HG03565 (cell line): ENCODE data around the gene UBA52.
"Not testable (repeated sequence)": the region's sequence is repeated elsewhere in the genome, so short reads cannot be mapped to it uniquely, and the experiment has no call there.

Experiments used
- ATAC-seq: cut with Tn5 transposase; IDR thresholded peaks from one replicate; pipeline ENCODE4 v1.9.1; 2021; ENCODE audit warnings: mild to moderate bottlenecking, moderate library complexity; ENCODE audit not compliant: unreplicated experiment

Gene UBA52

GRCh38 chr19:18571564-18572344 lies at the start of gene UBA52:
TSS of gene UBA52 (plus strand) at chr19:18571857. CDS start at chr19:18573301, 1,444 bp downstream.
- ATAC-seq = peak; percentile 89

GRCh38 chr19:18522124-18522861 lies 49.4 kb upstream of the UBA52 start:
- ATAC-seq = peak; percentile 84

DNA sequence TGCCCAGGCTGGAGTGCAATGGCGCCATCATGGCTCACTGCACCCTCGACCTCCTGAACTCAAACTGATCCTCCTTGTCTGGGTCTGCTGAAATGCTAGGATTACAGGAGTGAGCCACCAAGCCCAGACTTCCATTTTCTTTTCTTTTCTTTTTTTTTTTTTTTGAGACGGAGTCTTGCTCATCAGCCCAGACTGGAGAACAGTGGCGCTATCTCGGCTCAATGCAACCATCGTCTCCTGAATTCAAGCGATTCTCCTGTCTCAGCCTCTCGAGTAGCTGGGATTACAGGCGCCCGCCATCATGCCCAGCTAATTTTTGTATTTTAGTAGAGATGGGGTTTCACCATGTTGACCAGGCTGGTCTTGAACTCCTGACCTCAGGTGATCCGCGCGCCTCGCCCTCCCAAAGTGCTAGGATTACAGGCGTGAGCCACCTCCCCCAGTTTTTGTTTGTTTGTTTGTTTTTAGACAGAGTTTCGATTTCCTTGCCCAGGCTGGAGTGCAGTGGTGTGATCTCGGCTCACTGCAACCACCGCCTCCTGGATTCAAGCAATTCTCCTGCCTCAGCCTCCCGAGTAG lies 48.7 kb upstream of the UBA52 start:
- not testable (repeated sequence) for ATAC-seq

GRCh38 chr19:18523841-18524240 lies 47.8 kb upstream of the UBA52 start:
- no peak for ATAC-seq

- no peak for ATAC-seq
These were observed 45.3 kb upstream of the UBA52 start for GRCh38 chr19:18526316-18526715.

GRCh38 chr19:18529782-18530181 lies 41.9 kb upstream of the UBA52 start:
- no peak for ATAC-seq

DNA sequence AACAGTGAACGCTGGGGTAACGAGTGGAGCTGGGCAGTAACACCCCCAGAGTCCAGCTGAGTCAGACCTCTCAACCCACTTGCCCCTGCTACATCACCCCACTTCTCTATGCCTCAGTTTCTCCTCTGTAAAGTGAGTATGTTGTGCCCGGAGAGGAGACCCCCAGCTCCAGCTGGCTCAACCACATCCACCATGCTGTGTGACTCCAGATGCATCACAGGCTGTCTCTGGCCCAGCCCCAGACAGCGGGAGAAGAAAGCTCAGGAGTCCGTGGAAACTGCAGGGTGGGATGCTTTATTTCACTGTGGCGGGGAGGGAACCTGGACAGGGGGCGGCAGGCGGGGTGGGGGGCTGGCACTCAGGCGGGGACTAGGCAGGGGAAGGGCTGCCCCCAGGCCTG lies 40.2 kb upstream of the UBA52 start:
- no peak for ATAC-seq

DNA sequence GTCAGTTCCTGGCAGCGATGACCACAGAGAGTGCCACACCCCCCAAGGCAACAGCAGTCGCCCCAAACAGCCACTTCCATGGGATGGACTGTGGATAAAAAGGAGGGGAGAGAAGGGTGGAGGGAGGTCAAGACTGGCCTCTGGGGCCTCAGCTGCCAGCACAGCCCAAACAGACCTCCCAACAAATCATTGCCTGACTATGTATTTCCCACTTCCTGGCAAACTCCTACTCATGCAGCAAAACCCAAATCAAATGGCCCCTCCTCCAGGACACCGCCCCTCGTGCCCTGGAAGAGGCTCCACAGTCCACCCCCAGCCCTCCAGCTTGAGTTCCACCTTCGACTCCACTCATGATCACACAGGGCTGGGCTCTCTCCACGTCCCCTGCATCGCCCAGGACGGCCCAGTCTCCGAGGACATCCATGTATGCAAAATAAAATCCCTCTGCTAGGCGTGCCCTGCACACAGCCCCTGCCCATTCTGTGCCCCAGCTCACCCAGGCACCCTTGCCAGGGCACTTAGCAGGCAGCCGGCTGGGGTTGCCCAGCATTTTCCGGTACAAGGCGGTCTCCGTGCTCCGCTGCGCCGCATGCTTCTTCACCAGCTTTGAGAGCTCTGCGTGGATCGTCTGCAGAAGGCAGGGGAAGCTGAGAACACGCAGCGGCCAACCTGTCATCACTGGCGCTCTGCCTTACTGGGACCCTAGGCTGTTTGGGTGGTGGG lies 39.3 kb upstream of the UBA52 start:
- ATAC-seq = no peak

GRCh38 chr19:18533058-18533457 lies 38.6 kb upstream of the UBA52 start:
- ATAC-seq = no peak

- ATAC-seq = no peak
These were observed 35.2 kb upstream of the UBA52 start for GRCh38 chr19:18536475-18536874.

- ATAC-seq = no peak
These were observed 34.2 kb upstream of the UBA52 start for GRCh38 chr19:18537431-18537830.

- ATAC-seq = no peak
These were observed 33.5 kb upstream of the UBA52 start for GRCh38 chr19:18538115-18538514.

DNA sequence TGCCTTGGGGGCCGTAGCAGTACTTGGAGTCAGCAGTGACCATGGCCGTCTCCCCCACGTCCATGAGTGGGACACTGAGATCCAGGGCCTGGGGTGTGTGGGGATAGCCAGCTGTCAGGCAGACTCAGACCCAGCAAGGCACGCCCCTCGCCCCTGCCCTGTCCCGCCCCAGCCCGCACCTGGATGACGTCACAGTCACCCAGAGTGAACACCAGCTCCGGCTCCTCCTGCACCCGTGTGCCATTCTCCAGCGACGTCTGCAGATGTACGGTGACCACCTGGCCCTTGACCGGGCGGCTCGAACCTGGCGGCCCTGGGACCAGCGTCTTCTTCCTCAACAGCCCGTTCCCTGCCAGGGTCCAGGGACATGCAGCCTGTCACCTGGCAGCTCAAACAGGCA lies 32.3 kb upstream of the UBA52 start:
- no peak for ATAC-seq

DNA sequence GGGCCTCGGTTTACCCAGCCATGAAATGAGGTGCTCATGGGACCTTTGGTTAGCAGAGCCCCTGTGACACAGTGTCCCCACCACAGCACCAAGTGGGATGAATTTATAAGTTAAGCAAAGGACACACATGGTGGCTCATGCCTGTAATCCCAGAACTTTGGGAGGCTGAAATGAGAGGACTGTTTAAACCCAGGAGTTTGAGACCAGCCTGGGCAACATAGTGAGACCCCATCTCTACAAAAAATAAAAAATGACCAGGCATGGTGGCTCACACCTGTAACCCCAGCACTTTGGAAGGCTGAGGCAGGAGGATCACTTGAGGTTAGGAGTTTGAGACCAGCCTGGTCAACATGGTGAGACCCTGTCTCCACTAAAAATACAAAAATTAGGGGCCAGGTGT lies 31.5 kb upstream of the UBA52 start:
- not testable (repeated sequence) for ATAC-seq

- no peak for ATAC-seq
These were observed 30.2 kb upstream of the UBA52 start for GRCh38 chr19:18541258-18541991.

DNA sequence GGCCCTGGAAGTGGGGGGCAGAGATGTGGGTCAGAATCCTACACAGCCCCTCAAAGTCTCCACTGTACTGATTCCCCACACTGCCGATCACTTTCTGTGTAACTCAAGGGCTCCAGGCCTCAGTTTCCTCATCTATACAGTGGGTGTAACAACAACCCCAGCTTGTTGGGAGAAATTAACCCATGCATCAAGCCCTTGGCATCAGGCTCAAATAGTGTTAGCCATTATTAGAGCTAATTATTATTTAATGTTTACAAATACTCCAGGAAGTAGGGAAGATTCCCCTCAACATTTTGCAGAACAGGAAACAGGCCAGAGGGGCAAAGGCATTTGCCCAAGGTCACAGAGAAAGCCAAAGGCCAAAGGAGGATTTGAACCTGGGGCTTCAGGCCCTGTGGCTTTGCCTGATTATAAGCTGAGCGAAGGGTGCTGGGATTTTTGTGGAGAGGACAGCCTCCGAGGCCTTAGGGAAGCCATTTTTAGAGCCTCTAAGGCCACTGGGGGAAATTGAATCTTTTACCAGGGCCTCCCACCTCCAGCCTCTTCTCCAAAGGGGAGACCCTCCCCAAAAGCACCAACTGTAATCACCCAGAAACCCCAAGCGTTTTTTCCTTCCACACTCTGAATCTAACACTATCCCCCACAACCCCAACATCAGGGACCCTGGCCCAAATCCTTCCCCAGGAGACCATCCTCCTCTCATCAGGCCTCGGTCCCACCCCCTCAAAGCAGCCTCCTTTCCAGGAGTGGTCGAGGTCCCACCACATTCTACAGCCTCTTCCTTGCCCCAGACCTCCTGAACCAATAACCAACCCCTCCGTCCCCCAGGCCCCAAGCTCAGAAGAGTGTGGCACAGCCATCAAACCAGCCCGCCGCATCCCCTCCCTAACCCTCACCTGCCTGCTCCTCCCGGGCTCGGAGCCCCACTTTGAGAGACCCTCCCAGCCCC lies 29.4 kb upstream of the UBA52 start:
- no peak for ATAC-seq

DNA sequence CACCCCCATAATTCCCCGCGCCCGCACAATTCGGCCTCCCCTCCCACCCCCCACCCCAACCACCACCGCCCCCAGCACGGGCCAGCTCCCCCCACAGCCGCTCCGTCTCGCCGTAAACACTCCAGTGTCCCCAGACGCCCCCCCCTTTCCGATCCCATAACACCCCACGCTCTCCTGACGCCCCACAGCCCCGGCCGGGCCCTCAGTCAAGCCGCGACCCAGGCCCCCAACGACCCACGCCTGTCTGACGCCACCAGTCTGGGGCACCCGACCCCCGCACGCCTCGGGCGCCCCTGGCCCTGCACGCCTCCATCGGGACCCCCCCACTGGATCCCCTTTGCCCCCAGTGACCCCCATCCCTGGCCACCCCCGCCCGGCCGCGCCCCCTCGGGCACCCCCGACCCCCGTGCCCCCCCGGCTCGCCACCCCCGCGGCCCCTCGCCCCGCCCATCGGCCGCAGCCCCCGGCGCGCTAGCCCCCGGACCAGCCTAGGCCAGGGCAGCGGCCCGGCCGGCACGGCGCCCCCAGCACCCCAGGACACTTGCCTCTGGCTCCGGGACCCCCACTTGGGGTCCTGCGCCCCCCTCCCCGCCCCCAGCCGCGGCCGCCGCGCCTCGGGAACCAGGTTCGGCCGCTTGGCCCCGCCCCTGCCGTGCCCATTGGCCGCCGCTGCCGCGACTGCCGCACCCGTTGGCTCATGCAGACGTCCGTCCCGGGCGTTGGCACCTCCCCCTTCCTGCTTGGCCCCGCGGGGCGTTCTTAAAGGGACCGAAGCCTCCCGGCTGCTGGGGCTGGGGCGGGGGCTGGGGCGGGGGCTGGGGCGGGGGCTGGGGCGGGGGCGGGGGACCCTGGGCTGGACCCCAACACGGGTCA lies 28.5 kb upstream of the UBA52 start, which contains the start of gene FKBP8:
Gene FKBP8, minus strand, starts transcription at position 633 of the 873 bp plus-strand sequence. CDS start 1,603 bp downstream, outside the sequence.
- ATAC-seq = peak; percentile 92

GRCh38 chr19:18543814-18544475 lies 27.7 kb upstream of the UBA52 start:
- peak; percentile 57 for ATAC-seq
